A549 (cell line): ENCODE measurements around the gene ADARB2.

Experiments used
- CHD2 ChIP-seq: fragments of 150-350 bp; IDR thresholded peaks from 2 replicates; pipeline ENCODE4 v1.6.1; 2014; ENCODE audit warnings: low read length; ENCODE audit not compliant: partially characterized antibody
- CTCF ChIP-seq: fragments of >200 bp; sonication (Bioruptor Twin); formaldehyde crosslinking; IDR thresholded peaks from 3 replicates; pipeline ENCODE4 v1.5.1; 2016
- JUNB ChIP-seq: fragments of >200 bp; sonication (Bioruptor Twin); formaldehyde crosslinking; IDR thresholded peaks from 2 replicates; pipeline ENCODE4 v1.6.1; 2016
- RAD21 ChIP-seq, 2 experiments: fragments of >200 bp in 1 of 2; sonication (Bioruptor Twin) in 1 of 2; formaldehyde crosslinking in 1 of 2; IDR thresholded peaks in 1 of 2; conservative IDR thresholded peaks in 1 of 2; 2 replicates in 1 of 2; 3 replicates in 1 of 2; pipeline ENCODE4 v1.6.1; 2012 to 2018; ENCODE audit warnings: inconsistent platforms in 1 of 2

- TF ChIP-seq CTCF = no peak
- TF ChIP-seq JUNB = no peak
- no peak for TF ChIP-seq RAD21 (conservative IDR thresholded peaks at IDR 0.05 in 1 of 2, IDR thresholded peaks at IDR 0.05 in 1 of 2)
- no peak for TF ChIP-seq CHD2
Observed at GRCh38 chr10:1284076-1284475, 453.2 kb downstream of the ADARB2 start.
